Measurements from ENCODE around the gene C12orf42. TPM values are rescaled to one million over a fixed set of nuclear protein-coding genes. Genes with fewer than 3 reads are reported as not detected.

Gene C12orf42
- total and polyA plus RNA-seq, 10 of the 15 experiments (the other 5 are each of a cell fraction or from before 2014, with no cell fraction given): 1.4 to 7.0 (median 2.4) TPM

GRCh38 chr12:103524238-103524875, 28.6 kb upstream of the C12orf42 start:
- Histone ChIP-seq H3K79me2 (ENCODE audit: control insufficient read depth, insufficient read depth, low read length) (no peaks in the 10 kb centered on the region), H4K20me1 (ENCODE audit: control insufficient read depth, insufficient read depth) (no peaks in the 10 kb centered on the region), H3K9me3 (replicated peaks; ENCODE audit: control insufficient read depth, insufficient read depth, low read length) (peaks cover 1% of the 10 kb centered on the region; the same call in 1 of the 3 replicates), H3K27ac (ENCODE audit: control insufficient read depth, insufficient read depth) (no peak overlapping the region), H2AFZ (ENCODE audit: control insufficient read depth, low read depth, low read length) (no peak overlapping the region), H3K27me3 (replicated peaks in 1 of 2; ENCODE audit: control insufficient read depth in 2 of 2, insufficient read depth in 2 of 2, low read length in 1 of 2) (no peaks in the 10 kb centered on the region), H3K4me2 (ENCODE audit: control insufficient read depth, insufficient read depth) (no peak overlapping the region), H3K36me3 (ENCODE audit: control insufficient read depth in 2 of 2, insufficient read depth in 2 of 2, low read length in 1 of 2) (no peaks in the 10 kb centered on the region), H3K4me3 (no peak overlapping the region), H3K9ac (ENCODE audit: control insufficient read depth, insufficient read depth, low read length) (no peak overlapping the region), H3K4me1 (ENCODE audit: control insufficient read depth, insufficient read depth, low read length) (no peaks in the 10 kb centered on the region)
- 77% methylated on average over 4 of the region's 4 CpGs for WGBS (ENCODE audit: insufficient coverage, insufficient replicate concordance, low lambda C conversion rate, missing lambda C conversion rate)
- in situ Hi-C loops (cut with MboI): no loop called here
- ChIA-PET CTCF (interaction anchor here (0.6 to 6.7 kb wide), 6 partner anchors 12 to 641 kb away, joined by 3 to 58 read pairs (median 6); partner anchors contain the start of gene C12orf42), POLR2A (interaction anchor here (1.1 kb wide), 1 partner anchor 11 kb away, joined by 3 read pairs; no protein-coding TSS in a partner anchor), SMC1A (ENCODE audit: uncharacterized antibody, unreplicated experiment) (interaction anchor here (0.9 to 3.9 kb wide), 13 partner anchors 8 to 641 kb away, joined by 3 to 29 read pairs (median 4); no protein-coding TSS in a partner anchor), RAD21 (ENCODE audit: unreplicated experiment) (interaction anchor here (0.6 to 2.9 kb wide), 4 partner anchors 16 to 343 kb away, joined by 3 to 6 read pairs (median 4); no protein-coding TSS in a partner anchor)
- BruUV-seq (replicated peaks): no TSS peak
- TF ChIP-seq IKZF1 (conservative IDR thresholded peaks at IDR 0.05) (no peak), IRF4 (IDR thresholded peaks at IDR 0.05; ENCODE audit: low read depth, low read length) (no peak), CTCF (IDR thresholded peaks at IDR 0.05 in 2 of 3, conservative IDR thresholded peaks at IDR 0.05 in 1 of 3; ENCODE audit: control insufficient read depth in 2 of 3, extremely low read depth in 1 of 3, insufficient read depth in 1 of 3, low read depth in 3 of 3, low read length in 3 of 3) (no peak)
- ATAC-seq (no peak), DNase-seq (ENCODE audit: low read depth, low spot score) (no peak), FAIRE-seq (no peak)
- intact Hi-C loops (cut with micrococcal nuclease; ENCODE audit: unreplicated experiment): no loop called here

Data from GM12878 (cell line).